ENCODE results near the gene THSD4.

THSD4 gene

DNA sequence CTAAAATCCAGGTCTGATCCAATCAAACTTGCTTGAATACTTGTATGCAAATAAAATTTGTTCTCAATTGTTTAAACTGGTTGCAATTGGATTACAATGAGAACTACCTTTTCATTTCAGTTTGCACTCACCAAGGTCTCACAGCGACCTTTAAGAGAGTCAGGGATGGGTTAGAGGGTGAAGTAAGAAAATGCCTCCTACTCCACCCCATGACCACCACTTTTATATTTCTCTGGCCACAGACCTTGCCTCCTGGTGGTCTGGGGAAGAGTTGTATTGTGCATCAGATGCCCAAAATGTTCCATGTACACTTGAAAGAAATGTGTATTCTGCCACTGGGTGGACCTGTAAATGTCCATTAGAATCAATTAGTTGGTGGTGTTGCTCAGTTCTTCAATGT is 16.4 kb upstream of the THSD4 start:
- ATAC-seq = no peak
- DNase-seq = no peak

DNA sequence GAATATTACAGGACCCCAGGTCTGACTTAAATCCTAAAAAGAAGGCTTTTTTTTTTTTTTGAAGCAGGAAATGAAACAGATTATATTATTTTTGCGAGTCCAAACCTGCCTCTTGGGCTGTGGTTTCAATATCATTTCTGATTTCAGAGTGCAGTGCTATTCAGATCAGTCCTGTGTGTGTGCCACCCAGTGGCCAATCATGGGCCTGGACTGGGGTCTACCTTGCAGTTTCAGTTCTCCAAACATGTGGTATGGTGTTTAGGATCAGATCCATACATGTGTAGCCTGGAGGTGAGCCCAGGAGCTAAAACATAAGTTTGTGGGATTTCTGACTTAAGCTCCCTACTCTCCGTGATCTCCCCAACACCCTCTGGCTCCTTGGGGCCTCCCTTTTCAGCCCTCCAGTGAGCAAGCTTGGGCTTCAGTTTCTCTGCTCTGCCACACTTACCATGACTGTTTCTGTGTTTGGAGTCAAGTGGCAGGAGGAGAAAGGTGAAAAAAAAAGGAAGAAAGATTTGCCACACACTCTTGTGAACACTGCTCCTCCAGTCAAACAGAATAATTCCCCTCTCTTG is 12.1 kb upstream of the THSD4 start:
- ATAC-seq = no peak
- no peak for DNase-seq

DNA sequence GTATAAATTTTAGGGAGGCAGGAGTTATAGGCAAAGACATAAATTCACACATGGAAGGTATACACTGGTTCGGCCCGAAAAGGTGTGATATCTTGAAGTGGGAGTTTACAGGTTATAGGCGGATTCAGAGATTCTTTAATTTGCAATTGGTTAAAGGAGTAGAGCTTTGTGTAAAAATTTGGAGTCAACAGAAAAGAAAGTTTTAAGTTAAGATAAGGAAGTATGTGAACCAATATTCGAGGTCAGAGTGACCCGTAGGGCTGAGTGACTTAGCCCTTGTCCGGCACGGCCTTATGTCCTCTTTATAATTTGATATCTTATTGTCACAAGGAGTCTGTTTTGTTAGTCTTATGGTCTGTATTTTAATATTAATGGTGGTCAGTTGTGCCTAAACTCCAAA is 10.6 kb upstream of the THSD4 start:
- no peak for DNase-seq
- ATAC-seq = no peak

DNA sequence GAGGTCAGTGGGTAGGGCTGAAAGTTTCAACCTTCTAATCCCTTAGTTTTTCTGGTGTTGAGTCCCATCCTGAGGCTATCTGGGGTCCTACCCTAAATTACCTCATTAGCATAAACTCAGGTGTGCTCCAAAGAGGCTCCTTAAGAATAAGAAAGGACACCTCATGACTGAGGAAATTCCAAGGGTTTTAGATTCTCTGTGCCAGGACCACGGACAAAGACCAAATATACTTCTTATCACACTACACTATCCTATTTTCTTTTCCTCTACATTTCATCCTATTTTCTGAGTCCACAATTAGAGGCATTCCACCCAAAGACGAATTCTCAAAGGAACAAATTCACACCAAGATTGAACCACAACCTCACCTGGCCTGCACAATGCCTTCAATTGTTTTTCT is 9.8 kb upstream of the THSD4 start:
- ATAC-seq (no peak), DNase-seq (no peak)

DNA sequence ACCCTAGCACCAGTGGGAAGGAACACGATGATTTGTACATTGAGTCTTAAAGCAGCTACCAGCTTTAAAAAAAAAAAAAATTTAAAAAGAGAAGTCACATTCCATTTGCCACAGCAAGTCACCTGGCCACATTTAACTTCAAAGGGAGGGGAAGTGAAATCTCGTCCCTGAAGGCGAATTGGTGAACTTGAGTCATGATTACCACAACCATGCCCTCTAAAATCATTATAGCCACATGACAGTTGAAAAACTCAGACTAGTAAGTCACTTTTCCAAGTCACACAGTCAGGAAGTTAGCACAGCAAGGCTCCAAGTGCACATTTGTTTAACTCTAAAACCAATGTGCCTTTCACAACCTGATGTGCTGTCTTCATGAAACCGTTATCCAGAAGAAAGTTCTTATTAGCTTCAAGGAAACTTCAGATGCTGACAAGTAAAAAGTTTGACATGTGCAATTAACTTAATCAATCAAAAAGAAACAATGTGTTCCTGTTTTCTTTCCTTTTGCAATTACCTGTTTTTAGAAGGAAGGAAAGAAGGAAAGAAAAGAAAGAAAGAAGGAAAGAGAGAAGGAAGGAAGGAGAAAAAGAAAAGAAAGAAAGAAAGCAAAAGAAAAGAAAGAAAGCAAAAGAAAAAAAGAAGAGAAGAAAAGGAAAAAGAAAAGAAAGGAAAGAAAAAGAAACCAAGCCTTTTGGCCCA is 8.3 kb upstream of the THSD4 start:
- DNase-seq (no peak), ATAC-seq (peak; percentile 23)

DNA sequence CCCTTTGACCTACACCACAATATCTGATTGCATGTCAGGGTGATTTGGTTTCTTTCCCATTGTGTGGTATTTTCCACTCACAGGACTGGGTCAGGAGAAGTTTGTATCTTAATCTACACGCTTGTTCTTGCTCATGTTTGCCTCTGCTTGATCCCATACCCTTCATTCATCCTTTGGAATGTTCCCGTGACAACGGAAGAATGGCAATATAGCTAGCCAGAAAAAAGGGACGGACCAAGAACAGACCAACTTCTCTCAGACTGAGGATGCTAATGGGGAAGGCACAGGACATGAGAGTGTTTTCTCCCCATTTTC is 7.8 kb upstream of the THSD4 start:
- ATAC-seq = no peak
- DNase-seq = no peak

DNA sequence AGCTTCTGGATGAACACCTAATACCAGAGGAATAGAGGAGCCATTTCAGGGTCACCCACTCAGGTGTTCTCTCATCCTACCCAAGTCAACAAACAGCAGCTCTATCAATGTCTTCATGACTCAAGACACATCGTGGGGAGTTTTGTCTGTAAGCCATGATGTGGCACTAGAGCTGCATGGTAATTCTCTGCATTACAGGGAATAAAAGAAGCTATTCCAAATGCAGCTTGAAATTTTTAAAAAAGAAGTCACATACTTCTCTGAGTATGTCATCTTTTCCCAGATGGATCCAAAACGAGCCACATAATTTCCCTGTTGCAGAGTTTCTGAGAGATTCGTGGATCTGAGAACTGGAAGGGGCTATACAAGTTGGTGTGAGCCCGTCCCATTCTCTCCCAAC is 6.1 kb upstream of the THSD4 start:
- ATAC-seq = no peak
- DNase-seq = no peak

DNA sequence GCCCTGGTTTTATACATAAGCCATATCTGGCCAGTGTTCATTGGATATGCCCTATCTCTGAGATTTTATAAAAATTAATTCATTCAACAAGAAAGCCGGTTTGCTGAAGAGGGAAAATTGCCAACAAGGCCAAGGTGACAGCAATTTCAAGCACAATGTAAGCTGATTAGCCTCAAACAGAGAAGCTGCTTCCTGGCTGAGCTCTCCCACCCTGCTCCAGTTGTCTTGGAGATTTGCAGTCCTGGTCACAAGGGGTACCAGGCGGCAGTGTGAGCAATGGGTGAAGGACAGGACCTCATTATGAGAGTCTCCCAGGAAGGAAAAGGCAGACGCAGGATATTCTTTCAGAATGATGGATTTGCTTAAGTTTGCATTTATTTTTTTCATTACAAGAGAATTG is 5.4 kb upstream of the THSD4 start:
- ATAC-seq (no peak), DNase-seq (no peak)

DNA sequence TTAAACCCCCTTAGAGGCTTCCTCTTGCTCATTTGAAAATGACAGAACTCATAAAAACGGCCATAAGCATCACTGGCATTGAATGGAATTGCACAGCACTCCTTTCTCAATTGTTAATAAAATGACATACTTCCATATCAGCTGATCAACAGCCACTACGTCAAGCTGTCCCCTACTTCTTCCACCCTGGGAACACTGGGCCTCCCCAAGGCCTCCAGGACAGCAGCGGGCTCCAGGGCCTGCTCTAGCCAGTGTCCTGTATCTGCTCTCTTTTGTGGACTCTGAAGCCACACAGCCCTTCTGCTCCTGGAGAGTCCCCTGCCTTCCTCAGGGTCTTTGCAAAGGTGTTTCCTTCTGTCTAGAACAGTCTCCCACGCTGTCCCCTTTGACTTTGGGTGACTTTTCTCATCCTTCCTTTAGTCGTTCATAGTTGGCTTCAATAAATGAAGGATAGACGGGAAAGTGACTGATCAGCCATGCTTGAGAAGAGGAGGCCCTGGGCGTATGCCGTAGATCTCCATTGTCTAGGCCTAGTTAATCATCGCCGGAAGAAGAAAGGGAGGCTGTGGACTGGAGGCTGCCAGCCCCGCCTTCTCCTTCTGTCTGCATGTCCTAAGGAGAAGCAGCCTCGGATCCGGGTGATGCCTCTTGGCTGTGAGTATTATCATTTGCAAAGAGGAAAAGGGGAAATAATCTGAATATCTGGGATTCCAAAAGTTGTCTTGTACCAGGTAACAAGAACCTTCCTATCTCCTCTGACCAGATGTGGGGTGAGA is 4.7 kb upstream of the THSD4 start:
- no peak for ATAC-seq
- DNase-seq = no peak

DNA sequence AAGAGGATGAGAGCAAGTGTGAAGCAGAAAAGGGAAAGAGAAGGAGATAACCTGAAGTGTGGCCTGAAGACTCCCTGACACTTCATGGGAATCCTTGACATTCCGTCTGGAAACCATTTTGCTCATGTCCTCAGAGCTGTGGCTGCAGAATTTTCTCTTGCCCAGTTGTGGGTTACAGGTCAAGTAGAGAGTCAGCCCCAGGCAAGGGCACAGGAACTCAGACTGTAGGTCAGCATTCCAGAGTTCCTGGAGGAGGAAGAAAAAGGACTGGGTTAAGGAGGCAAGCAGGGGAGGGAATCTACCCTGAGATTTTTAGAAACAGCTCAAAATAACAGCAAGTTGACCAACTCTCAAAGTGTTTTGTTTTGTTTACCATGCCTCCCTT is 4.1 kb upstream of the THSD4 start:
- no peak for DNase-seq
- no peak for ATAC-seq

DNA sequence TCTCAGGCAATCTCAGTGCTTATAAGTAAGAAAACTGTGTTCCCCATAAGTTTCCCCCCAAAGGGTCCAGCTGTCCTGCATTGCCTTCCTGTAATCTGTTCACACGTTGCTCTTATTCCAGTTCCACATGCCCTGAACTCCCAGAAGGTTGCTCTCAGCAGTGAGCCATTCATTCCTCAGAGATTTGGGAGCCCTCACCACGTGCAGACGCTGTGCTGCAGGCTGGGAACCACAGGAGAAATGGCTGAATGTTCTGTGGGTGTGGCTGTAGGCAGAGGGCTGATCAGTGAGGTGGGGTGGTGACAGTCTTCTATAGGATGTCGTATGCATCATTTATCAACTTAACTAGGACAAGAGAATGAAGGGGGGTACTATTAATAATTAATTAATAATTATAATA is 3.3 kb upstream of the THSD4 start:
- DNase-seq = no peak
- no peak for ATAC-seq

DNA sequence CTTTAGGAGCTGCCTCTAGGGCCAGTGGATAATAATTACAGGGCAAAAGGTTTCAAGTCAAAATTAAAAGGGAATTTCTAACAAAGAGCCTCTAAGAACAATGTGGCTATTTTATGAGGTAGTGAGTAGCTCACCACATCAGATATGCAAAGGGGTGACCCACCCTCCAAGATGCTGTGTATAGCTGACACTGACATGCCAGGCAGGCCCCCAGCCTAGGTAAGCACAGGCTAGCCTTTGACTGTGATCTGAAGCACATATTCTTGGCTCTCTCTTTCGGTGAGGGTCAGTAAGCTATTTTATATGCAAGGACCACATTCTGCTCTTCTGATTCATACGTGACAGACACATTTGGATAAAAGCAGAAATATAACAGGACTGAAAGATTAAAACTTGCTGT is 2.8 kb upstream of the THSD4 start:
- DNase-seq (no peak), ATAC-seq (no peak)

DNA sequence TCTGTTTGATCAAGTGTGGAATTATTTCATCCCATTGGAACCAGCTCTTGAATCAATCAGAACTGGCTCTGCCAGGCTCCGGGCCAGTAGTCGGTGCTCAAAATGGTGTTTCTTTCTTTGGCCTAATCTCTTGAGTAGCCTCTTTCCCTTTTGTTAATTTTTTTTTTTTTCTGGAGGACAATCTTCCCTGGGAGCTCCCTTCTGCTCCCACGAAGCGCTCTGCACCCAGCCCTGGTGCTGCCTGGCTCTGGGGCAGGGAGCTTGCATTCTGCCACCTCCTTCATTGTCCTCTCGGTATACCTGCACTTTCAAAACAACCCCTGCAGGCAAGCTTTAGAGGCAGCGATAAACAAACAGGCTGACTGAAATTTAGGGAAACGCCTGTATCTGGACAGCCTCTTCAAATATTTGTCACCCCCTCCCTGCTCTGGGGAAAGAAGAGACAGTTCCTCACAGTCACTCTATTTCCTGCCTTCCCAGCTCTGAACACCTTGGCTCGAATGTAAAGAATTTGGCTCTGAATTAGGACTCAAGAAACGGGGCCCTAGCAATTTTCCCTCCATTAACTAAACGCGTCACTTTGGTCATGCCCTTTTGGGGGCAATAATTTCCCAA is 1.1 kb upstream of the THSD4 start:
- DNase-seq (no peak), ATAC-seq (no peak)

DNA sequence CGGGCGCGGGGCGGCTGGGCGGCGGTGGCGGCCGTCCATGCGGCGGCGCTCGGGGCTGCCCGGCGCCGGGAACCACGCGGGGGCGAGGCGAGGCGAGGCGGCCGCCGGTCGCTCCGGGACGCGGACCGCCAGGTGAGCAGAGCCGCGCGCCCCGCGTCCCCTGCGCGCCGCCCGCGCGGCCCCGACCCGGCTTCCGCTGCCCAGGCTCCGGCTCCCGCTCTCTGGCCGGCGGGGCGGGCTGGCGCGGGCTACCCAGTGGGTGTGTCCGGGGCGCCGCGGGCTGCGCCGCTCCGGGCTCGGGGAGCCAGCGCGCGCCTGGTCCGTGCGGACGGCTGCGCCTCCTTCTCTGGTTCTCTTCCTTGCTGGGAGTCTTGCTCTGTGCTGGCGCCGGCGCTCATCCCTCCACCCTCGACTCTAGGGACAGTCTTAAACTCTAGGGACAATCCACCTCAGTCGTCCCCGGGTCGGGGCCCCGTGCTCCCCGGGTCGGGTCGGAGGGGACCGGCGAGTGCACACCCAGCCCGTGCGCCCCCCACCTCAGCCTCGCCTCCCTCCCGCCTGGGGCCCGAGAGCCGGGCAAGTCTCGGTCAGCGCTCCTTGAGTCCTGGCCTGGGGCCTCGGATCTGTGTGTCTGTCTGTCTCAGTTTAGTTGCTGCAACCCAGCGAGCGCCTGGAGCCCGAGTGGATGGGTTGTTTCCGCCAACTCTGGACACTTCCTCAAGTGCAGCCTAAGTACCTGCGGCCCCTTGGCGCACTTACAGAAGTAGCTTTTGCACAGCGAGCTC is 488 bp downstream of the THSD4 start:
- peak; percentile 12 for DNase-seq
- peak; percentile 48 for ATAC-seq

DNA sequence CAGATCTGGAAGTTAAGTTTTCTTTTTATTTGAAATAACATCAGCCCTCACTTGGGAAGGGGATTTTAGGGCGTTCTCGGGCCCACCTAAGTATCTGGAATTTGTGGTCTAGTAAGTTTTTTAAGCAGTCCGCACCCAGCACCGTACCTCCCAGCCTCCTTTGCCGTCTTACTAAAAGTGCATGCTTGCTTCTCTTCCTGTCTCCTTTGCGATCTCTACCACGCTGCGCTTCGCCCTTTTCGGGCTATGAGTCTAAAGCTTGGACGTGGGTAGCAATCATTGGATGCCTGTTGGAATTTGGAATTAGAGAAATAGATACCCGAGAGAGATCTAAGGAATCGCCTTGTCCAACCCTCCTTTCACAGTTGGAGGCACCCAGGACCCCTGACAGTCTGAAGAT is 1.1 kb downstream of the THSD4 start:
- no peak for ATAC-seq
- no peak for DNase-seq

DNA sequence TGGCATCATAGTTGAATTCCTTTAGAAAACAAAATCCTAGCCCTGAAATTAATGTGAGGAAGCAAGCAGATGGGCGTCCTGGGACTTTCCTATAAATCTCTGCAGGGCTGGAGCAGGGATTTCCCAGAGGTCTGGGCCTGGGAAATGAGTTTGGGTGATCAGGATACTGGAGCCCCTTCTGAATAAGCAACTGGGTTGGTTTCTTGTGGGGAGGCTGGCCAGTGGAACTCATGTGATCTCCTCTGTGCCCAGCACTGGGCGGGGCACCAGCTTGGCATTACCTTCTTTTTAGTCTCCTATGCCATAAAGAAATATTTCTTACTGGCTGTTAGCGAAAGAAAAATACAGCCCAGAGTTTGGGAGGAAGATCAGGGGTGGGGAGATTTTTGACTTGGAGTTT is 1.7 kb downstream of the THSD4 start:
- ATAC-seq (no peak), DNase-seq (no peak)

DNA sequence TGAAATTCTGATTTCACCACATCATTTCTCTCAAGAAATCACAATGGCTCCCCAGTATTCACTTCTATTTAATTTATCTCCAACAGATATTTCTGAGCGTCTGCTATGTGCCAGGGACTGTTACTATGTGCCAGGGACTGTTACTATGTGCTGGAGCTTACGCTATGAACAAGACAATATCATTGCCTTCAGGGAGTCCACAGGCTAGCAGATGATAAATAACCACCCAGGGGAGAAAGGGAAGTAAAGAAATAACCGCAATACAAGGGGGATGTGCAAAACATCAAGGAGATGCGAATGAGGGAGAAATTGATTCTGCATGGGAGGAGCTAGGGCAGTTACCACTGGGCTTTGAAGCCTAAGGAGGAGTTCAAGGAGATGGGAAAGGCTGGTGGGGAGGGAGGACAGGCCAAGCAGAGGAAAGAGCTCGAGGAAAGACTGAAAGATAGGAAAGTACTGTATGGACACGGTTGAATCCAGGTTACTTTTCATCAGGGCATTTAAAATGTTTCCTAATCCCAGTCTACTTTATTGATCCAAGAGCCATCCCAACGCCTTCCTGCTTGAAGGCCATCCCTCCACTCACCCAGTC is 2.5 kb downstream of the THSD4 start:
- ATAC-seq (no peak), DNase-seq (no peak)

DNA sequence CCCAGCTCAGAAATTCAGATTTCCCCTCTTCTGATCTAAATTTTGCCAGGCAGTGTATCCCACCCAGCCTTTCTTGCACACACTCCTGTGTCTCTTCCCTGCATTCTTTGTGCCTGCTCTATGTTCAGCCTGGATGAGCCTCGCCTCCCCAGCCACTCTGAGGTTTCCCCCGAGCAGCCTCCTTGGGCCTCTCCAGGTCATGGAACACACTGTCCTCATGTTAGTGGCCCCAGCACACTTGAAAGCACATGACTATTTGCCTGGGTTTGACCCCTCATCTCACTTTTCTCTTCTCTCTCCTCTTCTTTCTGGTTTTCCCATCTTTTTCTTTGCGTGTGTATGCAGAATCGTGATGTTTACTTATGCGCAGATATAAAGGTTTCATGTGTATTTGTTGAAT is 3.1 kb downstream of the THSD4 start:
- no peak for ATAC-seq
- no peak for DNase-seq

DNA sequence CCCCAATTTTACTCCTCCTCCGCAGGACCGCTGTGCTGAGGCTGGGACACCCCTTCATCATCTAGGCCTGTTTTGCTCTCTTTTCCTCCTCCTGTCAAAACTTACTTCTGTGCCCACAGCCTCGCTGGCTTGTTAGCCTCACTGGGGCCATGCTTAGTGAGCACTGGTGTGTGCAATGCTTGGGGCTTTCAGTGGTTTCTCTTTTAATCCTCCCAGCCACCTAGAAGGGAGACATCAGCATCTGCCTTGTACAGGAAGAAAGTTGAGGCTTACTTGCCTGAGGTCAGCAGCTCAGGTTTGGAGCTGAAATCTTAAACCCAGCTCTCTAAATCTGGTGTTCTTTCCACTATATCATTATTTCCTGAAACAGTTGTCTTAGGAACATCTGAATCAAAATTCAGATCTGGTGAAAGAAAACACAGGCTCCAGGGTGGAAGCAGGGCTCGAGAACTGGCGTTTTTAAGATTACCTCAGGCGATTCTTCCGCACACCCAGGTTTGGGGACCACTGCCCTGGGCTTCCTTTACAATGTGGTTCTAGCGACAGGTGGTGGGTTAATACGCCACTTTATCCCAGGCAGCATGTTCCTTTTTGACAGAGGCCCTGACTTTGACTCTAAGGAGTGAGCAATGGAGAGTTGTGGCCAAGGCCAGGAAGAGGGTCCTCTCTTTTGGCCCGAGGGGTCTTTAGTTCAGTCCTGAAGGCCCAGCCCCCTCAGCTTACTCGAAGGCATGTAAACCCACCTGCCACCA is 3.8 kb downstream of the THSD4 start:
- DNase-seq (no peak), ATAC-seq (no peak)

DNA sequence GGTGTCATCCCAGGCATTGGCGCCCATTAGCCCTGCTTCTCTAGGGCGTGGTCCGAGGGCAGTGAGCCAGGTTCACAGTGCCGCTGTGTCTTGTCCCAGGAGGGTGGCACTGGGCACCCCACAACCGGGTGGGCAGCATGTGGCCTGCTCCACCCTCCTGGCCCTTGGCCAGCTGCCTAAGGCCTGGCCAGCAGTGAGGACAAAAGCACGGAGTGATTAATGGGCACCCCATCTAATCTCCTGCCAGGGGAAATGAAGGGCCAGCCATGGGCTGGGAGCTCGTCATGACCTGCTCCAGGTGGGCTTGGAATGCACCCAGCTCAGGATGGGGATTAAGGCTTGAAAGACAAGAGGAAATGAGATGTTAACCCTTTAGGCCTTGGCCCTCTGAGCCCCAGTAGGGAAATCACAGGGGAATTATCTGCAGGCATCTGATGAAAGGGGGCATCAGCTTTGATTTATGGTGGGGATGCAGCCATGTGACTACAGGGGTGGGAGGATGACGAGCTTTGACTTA is 5.2 kb downstream of the THSD4 start:
- ATAC-seq (no peak), DNase-seq (no peak)

DNA sequence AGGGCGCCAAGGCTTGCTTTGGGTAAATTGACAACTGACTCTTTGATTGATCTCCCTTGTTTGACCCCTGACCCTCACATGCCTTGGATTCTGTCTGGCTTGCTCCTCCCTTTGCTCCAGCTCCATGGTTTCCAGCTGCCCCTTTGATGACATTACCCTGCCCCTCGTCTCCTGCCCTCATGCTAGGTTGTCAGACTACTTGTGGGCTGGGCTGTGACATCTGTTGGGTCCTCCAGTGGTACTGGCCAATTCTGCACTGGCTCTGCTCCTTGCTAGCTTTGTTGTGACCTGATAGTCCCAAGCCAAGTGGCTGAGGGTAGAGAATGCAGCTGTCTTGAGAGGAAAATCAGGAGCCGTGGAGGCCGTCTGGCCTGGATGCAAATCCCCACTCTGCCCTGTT is 6.2 kb downstream of the THSD4 start:
- no peak for DNase-seq
- no peak for ATAC-seq
